22Rv1 (cell line): ENCODE results near the gene DMRT3.

Experiments
- H3K27ac ChIP-seq: fragments of 450-650 bp; 2 replicates; pipeline ENCODE4 v1.5.1; 2017
- CTCF ChIP-seq: fragments of 450-650 bp; IDR thresholded peaks from 2 replicates; pipeline ENCODE4 v1.5.1; 2017; ENCODE audit warnings: mild to moderate bottlenecking
- ZFX ChIP-seq: fragments of 450-650 bp; IDR thresholded peaks from 2 replicates; pipeline ENCODE4 v1.6.1; 2017; ENCODE audit warnings: antibody characterized with exemption, borderline replicate concordance

The DMRT3 gene

DNA sequence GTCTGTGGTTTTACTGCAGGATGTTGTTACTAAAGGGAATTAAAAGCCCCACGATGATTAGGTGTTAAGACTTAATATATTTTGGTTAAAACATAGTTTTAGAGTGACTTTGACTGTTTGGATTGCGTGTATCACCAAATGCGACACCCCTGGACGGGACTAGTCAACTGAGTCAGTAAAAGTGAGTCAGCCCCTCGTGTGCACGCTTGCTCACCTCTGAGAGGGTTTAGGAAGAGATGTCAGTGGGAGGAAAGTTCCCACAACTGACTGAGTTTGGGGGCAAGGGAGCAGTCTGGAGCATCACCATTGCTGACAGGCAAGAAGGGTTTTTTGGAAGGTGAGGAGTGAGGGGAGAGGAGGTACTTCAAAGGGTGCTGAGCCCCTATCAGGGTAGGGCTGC lies 14.4 kb upstream of the DMRT3 start:
- no peak overlapping the region for H3K27ac ChIP-seq
- TF ChIP-seq ZFX (no peak), CTCF (no peak)

DNA sequence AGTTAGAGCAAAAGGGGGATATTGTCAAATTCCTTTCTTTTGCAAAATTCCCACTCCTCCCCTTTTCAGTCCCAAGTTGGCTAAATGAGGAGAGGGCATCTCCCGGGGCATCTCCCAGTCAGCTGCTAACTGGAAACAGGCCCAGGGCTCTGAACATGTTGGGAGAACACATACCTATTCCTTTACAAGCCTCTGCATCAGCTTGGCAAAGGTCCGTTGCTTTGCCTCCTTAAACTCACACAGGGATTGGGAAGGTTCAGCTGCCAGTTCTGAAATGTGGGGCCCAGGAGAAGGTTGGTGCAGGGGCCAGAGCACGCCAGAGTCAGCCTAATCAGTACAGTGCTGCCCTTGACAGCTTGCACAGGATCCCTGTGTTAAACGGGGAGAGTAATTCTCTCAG lies 11.0 kb upstream of the DMRT3 start:
- TF ChIP-seq CTCF: no peak
- TF ChIP-seq ZFX: no peak
- no peak overlapping the region for H3K27ac ChIP-seq

- H3K27ac ChIP-seq: no peak overlapping the region
- TF ChIP-seq ZFX (no peak), CTCF (no peak)
Measured at GRCh38 chr9:966870-967269, 9.6 kb upstream of the DMRT3 start.

GRCh38 chr9:967436-967835 lies 9.0 kb upstream of the DMRT3 start:
- TF ChIP-seq CTCF: no peak
- TF ChIP-seq ZFX: no peak
- peak overlapping the region; percentile 60 for H3K27ac ChIP-seq

- no peak for TF ChIP-seq ZFX
- no peak for TF ChIP-seq CTCF
Measured at GRCh38 chr9:967903-968641, 8.4 kb upstream of the DMRT3 start.

GRCh38 chr9:969310-970150 lies 6.9 kb upstream of the DMRT3 start:
- no peak for TF ChIP-seq ZFX
- TF ChIP-seq CTCF: peak; percentile 38
- H3K27ac ChIP-seq: no peak overlapping the region

More at GRCh38 chr9:967903-968641, 8.4 kb upstream of the DMRT3 start:
- peak overlapping the region; percentile 60 for H3K27ac ChIP-seq

- no peak overlapping the region for H3K27ac ChIP-seq
- TF ChIP-seq CTCF: no peak
- no peak for TF ChIP-seq ZFX
Measured at GRCh38 chr9:970151-970996, 6.1 kb upstream of the DMRT3 start.
